Fibroblast of peridontal ligament (primary cell): ENCODE measurements around the gene KIAA1958.
A peak's percentile ranks its signal among the peaks of the same experiment; 100 is the strongest.

ENCODE experiments used
- DNase-seq: peaks from one replicate; pipeline ENCODE4 v3.0.0-alpha.2; 2010; ENCODE audit errors: extremely low read depth

KIAA1958 gene

DNA sequence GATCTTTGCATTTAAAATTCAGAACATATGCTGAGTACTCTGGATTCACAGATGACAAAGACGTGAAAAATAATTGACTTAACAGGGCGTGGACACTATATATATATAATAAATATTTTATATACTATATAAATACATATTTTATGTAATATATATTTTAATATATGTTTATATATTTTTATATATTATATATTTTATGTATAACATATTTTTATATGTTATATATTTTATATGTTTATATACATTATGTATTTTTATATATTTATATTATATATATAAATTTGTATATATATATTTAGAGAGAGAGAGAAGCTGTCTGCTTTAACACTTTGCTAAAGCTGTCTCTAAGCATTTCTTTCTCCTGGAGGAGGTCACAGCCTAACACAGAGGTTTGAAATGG, 118.2 kb downstream of the KIAA1958 start:
- DNase-seq: no peak

DNA sequence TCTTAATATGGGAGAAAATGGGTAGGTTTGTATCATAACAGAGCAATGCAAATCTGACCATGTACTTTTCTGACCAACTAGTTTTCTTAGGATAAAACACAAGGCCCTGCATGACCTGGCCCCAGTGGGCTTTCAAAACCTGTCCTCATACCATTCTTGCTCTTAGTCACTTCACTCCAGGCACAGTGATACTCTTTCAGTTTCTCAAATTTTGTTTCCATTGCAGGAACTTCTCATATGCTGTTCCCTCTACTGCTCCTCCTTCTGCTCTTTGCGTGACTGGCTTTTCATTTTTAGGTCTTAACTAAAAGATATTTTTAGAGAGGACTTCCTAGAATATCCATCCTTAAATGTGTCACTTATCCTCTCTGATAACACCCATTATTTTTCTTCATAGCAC, 118.9 kb downstream of the KIAA1958 start:
- no peak for DNase-seq

DNA sequence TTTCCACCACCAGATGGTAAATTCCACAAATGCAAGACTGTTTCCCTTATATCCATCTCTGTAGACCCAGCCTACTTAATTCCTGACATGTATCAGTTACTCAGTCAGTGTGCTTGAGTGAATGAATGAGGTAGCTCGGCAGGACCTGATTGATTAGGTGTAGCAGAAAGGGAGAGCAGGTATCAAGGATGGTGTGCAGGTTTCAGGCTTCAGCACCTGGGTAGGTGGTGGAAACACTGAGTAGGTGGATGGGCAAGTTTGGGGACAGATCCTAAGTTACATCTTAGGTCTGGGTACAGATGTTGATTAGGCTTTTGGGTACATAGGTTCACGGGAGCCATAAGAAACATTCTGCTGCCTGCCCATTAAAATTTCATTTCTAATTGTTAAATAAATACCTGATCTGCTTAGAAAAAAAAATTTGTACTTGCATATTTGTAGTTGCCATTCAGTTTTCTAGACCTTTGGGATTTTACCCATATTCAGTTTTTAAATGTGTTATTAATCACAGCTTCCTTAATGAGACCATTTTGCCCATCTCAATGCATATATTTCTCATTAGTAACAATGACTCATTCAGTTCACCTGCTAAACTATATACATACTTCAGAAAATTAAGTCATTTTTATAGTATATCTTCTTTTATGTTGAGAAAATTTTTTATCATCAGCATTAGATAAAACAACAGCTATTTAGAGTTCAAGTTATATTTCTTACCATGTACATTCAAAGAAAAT, 119.5 kb downstream of the KIAA1958 start:
- DNase-seq: no peak

DNA sequence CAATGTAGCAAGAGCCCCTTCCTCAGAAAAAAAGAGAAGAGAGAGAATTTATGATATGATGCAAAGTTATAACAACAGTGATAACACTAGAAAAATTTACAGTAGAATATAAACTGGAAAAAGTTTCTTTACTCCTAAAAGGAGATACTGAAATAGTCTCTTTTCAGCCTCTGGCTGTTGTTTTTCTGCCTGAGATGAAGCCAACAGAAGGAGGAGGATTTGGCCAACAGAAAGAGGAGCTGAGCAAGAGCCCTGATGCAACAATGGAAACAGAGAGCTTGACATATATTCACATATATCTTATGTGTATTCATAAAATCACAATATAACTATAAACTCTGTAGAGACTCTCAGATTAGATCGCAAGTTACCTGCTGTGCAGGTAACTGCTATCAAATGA, 122.2 kb downstream of the KIAA1958 start:
- DNase-seq: no peak

DNA sequence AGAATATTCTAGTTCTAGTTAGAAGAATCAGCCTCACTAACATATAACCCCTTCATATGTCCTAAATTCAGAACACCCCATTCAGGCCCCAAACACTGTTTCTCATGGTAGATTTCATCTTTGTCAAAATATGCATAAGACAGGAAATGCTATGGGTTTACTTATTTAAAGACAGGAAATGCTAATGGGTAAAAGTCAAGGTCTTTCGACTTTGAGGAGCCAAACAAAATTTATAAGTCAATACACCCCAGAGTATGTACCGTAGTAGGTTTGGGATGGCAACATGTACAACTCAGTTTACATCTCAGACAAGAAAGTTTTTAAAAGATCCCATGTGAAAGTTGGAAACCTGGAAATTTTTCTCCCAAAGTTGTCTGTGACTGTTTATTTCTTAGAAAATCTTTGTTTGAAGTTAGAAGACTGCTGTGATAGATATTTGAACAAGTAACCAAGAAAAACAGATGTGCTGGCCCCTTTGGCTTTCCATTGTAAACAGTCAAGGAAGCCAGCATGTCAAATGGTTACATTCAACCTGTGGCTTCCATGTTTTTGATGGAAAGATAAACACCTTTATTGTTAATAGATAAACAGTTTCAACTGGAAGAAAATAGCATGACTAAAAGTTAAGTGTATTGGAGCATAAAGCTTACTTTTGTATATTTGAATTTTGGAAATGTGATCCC, 129.1 kb downstream of the KIAA1958 start:
- peak; percentile 4 for DNase-seq

DNA sequence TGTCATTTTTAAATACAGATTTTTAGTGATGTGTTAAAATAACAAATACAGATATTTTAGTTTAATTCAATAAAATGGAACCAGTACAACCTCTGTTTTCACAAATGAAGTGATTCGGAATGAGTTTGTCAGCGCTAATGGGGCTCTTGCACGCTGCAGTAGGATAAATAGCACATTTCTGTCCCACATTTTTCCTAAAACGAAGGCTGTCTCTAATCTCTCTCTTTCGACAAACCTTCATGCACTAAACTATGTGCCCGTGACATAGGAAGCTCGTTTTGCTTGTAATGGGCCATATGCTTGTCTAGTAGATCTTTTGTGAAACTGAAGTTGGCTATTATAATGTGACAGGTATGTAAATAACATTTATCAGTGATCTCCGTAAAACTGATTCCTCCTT, 130.7 kb downstream of the KIAA1958 start:
- no peak for DNase-seq

DNA sequence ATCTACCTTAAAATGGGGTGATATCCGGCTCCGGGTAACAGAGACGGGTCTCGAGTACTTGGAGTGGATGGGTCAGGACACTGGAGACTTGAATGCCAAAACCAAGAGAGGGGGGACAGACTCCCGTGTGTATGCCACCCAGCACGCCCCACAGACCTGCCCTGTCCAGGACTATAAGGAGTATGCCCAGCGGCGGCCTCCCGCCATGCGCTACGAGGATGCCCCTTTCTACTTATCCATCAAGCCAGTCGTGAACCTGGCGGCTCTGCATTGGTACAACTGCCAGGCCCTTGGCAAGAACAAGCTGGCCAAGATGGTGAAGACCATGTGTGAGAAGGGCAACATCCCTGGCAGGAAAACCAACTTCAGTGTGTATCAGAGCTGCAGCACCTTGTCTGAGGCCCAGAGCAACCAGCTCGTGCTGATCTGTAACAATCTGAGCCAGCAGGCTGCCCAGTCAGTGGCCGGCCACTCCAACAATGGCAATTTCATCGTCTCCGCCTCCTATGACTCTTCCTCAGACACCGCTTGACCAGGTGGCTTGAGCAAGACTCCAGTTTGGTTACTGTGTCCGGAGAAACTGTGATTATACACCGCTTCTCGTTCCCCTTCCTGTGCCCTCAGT, 131.9 kb downstream of the KIAA1958 start:
- no peak for DNase-seq

DNA sequence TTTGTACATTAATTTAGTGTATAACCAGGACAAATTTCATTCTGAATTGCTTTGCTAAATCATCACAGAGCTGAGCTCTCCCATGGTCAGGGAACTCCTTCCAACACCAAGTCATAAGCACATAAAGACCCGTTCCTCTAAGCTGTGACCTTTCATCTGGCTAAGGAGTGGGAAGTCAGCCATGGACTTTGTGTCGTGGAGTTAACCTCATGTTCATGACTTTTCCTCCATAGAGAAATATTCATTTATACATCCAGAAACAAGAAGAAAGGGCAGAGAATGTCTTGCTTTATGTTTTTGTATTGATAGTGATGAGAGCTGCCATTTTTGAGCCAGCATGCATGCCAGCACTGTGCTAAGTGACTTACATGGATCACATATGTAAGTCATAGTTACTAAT, 133.8 kb downstream of the KIAA1958 start:
- no peak for DNase-seq

DNA sequence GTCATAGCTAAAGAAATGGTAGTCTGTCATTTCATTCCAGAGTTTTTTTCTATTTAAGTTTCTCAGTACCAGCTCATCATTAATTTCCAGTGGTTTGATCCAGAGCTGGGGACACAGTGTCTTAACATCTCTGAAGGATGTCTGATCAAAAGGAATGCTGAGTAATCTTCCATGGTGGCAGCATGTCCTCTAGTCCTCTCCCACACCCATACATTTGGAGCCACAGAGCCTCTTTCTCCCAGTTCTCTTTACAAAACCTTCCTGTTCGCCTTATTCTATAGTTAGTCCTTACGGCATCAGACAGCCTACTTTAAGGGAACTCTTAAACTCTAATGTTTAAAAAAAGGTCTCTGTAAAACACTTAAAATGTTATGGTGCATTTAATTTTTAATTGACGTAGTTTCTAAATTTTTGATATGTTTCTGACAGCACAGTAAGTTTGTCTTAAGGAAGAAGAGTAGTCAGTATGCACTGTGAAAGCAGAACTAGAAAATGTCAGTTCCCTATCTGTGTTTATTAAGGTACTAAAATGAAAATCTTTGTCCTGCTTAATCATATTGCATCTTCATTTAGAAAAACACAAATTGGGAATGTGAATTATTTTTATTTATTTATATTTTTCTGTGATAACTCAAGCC, 134.5 kb downstream of the KIAA1958 start:
- DNase-seq: no peak

DNA sequence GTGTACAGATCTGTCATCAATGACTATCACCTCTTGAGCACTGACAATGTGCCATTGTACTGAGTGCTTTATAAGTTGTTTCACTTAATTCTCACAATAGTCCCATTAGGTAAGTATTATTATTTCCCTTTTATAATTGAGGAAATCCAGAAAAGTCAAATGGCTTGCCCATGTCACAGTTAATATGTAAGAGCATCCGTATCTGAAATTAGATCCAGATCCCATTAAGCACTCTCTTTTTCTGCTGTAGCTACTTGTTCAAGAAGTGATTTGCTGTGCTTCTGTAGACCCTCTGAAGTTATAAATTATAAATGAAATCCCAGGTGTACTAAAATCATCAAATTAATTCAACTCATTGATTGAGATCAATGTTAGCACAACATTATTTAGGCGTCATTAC, 136.6 kb downstream of the KIAA1958 start:
- DNase-seq: no peak

DNA sequence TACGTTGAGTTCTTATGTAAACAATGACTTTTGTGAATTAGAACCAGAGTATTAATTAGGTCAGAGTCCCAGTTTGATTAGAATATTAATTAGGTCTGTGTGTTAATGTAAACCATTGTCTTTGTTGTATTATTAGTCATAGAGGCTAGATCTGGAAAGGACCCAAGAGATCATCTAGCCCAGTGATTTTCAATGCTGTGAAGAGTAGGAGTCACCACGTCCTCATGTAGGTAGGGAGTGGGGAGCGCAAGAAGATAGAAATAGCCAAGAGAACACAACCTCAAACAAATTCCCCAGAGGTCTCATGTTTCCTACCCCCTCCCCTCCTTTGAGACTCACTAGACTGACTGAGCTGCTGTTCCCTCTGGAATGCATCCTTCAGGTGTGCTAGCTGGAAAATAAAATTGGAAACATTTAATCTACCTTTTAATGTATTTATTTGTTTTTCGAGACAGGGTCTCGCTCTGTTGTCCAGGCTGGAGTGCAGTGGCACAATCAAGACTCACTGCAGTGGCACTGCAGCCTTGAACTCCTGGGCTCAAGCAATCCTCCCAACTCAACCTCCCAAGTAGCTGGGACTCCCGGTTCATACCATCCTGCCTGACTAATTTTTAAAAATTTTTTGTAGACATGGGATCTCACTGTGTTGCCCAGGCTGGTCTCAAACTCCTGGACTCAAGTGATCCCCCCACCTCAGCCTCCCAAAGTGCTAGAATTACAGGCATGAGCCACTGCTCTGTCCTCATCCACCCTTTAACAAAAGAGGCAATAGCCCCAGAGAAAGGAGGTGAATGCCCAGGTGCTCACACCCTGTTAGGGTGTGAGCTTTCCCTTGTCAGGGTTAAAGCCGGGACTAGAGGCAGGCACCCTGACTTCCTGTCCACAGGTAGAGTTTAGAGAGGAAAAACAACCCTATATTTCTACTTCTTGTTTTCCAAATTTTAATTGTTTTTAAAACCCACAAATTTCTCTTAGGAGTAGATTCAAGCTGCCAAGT, 138.4 kb downstream of the KIAA1958 start:
- DNase-seq: no peak

DNA sequence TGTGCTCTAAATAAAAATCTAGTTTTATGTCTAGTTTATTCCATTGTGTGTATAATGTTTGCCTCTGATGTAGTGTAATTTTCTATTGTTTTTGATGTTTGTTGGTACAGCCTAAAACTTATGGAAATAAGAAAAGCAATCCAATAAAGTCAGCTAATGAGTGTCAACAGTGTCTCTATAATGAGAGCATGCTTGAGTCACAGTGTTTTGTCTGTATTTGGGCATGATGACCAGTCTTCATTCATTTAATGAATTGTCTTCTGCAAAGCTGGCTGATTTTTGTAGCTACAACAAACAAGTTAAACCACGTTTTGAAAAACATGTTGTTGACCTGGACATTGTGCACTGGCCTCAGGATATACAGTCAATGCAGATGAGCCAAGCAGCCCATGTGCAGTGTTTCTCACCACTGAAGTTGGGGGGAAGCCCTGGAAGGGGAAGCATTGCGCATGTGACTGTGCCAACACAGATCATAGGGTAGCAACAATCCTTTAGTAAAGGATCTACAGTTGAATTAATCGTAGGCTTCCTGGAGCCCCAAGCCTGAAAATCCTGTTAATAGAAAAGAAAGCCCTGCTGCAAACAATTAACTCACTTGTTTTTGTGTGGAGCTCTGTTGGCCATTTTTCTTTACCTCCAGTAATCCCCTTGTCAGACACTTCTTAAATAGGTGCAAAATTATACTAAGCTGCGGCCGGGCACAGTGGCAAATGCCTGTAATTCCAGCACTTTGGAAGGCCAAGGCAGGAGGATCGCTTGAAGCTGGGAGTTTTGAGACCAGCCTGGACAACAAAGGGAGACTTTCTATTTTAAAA, 143.3 kb downstream of the KIAA1958 start:
- no peak for DNase-seq

DNA sequence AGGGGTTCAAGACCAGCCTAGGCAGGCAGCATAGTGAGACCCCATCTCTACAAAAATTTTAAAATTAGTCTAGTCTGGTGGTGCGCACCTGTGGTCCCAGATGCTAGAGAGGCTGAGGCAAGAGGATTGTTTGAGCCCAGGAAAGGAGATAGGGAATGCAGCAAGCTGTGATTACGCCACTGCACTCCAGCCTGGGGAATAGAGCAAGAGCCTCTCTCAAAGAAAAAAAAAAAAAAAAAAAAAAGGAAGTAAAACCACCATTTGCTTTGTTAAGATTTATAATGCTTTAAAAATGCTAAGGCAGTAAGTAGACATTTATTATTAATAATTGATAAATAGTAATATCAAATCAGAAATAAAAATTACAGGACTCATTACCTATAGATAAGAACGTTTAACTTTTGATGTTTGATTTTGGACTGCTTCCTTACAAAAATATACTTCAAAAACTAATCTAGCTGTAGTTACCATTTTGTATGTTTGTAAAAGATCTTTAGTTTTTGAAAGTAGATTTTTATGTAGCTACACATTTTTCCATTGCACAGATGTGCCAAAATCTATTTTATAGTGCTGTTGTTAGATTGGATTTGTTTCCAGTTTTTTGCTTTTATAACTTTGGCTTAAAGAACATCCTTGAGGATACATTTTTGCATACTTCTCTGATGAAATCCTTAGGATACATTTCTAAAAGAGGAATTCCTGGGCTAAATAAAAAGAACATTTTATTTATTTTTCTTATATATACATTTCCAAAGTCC, 144.9 kb downstream of the KIAA1958 start:
- DNase-seq: no peak

DNA sequence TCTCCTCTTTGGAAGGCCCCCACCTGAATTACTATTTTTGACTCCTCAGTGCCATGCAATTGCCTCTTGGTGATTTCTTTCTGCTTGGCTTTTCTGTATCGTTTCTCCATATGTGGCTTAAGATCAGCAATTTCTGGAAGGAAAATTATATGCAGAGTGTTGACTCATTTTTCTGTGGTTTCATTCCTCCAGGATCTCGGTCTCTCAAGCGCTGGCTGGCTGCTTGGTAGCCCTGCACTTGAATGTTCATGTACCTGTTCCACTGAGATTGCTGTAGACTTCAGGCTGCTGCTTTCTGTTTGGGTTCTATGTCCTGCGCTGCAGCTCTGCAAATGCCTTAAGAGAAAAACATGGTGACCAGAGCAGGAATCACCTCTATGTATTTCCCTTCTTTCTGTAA, 153.7 kb downstream of the KIAA1958 start:
- DNase-seq: peak; percentile 5

DNA sequence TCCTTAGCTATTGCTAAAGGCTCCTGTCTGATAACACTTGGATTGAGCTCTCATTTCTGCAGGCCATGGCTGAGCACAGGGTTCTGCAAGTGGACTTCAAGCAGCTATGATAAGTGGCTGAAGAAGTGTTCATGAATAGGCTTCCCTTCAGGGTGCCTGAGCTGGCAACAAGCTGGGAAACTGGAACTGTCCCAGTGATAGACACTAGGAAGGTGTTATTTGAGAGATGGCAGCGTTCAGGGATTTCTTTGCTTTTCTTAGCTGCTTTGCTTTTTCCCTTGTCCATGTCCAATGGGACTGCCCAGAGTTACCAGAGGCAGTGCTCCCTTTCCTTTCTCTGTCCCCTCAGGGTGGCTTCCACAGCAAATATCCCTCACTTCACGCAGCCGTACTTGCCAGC, 155.5 kb downstream of the KIAA1958 start:
- no peak for DNase-seq

DNA sequence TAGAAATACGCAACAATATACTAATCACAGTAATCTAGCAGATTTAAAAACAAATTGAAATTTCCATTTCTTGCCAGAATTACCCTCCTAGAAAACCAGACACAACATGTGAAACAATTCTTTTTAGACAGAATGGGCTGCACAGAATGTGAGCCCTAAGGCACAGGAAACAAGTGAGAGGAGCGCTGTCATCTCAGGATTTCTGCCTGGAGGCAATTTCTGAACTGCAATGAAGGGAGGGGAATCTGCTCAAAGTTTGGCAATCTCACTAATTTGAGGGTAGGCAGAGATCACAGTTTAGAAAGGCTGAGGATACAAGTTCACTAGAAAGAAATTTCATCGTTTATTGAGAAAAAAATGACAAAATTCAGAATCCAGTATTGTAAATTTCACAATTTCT, 161.0 kb downstream of the KIAA1958 start:
- no peak for DNase-seq

DNA sequence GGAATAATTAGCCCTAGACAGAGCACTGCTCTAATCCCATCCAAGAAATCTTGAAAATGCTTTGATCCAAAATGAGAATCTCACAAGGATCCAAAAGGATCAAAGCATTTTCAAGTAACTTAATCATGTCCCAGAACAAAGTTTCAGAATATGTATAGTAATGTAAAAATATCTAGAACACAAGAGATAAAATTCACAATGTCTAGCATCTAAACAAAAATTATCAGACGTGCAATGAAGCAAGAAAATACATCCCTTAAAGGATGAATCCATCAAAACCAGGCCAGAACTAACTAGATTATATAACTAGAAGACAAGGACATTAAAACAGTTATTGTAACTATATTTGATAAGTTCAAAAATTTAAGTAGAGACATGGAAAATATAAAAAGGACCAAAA, 162.0 kb downstream of the KIAA1958 start:
- no peak for DNase-seq

DNA sequence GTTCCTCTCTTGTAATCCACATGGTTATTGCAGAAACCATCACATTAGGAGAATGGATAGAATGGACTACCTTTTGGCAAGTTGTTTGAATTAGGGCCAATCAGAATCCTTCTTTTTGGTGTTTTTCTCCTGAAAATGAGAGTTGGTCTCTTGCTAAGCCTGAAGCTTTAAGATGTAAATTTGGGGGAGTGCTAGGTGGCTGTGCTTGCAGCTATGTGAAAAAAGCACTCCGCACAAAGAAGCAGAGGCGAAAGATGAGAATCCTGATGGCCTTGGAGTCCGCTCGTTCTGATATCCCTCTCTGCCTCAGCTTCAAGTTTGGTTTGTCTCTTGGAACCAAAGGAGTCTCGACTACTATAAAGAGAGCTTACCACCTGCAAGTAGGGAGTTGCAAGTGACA, 167.7 kb downstream of the KIAA1958 start:
- DNase-seq: no peak

DNA sequence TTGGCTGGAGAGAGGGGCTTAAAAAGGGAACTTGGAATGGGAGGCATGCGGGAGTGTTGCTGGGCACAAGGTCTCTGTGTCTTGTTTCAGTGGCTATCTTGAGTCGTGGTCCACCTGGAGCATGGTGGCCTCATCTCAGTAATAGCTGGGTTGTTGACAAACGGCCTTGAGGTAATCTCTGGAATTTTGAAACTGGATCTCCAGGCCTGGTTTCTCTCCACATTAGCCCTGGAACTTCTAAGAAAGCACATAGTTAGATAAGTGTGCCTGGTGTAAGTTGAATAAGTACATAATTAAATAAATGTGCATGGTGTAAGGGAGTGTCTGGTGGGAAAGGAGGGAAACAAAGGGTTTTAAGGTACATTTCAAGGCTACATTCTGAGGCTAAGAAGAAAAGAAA, 169.0 kb downstream of the KIAA1958 start:
- no peak for DNase-seq

DNA sequence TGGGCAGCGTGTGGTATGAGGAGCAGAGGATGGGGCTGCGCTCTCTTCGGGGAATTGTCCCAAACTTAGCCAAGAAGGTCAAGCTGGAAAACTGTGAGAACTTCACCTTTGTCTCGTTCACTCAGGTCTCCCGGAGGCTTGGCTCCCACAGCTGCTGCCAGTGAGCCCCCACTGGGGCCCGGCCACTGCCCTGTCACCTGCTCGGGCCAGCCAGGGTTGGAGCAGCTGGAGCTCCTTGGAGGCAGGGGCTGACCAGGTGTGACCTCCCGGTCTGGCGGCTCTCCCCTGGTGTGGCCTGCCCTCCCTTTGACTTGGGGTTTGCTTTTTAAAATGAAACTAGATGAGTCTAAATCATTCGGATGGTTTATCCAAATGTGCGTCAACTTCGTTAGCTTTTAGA, 173.3 kb downstream of the KIAA1958 start:
- DNase-seq: no peak
